ENCODE data around the gene CD24.

DNA sequence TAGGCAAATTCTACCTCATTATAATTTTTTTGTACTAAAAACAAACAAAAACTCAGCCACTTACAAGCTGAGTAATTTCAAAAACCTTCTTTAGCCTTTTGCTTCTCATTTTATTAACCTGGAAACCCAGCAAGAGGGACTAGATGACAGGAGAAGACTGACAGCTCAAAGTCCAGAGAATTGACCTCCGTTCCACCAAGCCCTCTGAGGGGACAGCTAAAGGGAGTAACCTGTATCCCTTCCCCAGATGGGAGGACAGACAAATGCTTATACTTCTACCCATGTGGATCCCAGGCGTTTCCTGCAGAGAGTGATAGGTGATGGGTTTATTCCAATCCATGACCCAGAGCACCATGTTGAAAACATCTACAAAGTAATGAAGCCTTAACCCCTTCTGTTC is 35.0 kb upstream of the CD24 start:
- TF ChIP-seq RAD21 (IDR thresholded peaks at IDR 0.05; ENCODE audit: insufficient read depth, low read depth, low read length) (no peak), POLR2A (IDR thresholded peaks at IDR 0.05; ENCODE audit: low read depth, low read length) (no peak), STAT1 (conservative IDR thresholded peaks at IDR 0.05) (no peak), CHD2 (IDR thresholded peaks at IDR 0.05; ENCODE audit: borderline replicate concordance, low read depth, low read length) (no peak), SP1 (IDR thresholded peaks at IDR 0.05; ENCODE audit: low read depth, low read length) (no peak), ZNF24 (IDR thresholded peaks at IDR 0.05) (no peak), WRNIP1 (IDR thresholded peaks at IDR 0.05; ENCODE audit: borderline replicate concordance, low read depth, low read length) (no peak), SMC3 (IDR thresholded peaks at IDR 0.05; ENCODE audit: borderline replicate concordance, low read length) (no peak)
- TF ChIP-seq, protein P1, sequence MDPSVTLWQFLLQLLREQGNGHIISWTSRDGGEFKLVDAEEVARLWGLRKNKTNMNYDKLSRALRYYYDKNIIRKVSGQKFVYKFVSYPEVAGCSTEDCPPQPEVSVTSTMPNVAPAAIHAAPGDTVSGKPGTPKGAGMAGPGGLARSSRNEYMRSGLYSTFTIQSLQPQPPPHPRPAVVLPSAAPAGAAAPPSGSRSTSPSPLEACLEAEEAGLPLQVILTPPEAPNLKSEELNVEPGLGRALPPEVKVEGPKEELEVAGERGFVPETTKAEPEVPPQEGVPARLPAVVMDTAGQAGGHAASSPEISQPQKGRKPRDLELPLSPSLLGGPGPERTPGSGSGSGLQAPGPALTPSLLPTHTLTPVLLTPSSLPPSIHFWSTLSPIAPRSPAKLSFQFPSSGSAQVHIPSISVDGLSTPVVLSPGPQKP (IDR thresholded peaks at IDR 0.05; ENCODE audit: low read depth, low read length): no peak
- TF ChIP-seq, protein P2, sequence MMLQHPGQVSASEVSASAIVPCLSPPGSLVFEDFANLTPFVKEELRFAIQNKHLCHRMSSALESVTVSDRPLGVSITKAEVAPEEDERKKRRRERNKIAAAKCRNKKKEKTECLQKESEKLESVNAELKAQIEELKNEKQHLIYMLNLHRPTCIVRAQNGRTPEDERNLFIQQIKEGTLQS (IDR thresholded peaks at IDR 0.05; ENCODE audit: borderline replicate concordance, extremely low read depth, low read depth, low read length): no peak
- TF ChIP-seq, protein P3, sequence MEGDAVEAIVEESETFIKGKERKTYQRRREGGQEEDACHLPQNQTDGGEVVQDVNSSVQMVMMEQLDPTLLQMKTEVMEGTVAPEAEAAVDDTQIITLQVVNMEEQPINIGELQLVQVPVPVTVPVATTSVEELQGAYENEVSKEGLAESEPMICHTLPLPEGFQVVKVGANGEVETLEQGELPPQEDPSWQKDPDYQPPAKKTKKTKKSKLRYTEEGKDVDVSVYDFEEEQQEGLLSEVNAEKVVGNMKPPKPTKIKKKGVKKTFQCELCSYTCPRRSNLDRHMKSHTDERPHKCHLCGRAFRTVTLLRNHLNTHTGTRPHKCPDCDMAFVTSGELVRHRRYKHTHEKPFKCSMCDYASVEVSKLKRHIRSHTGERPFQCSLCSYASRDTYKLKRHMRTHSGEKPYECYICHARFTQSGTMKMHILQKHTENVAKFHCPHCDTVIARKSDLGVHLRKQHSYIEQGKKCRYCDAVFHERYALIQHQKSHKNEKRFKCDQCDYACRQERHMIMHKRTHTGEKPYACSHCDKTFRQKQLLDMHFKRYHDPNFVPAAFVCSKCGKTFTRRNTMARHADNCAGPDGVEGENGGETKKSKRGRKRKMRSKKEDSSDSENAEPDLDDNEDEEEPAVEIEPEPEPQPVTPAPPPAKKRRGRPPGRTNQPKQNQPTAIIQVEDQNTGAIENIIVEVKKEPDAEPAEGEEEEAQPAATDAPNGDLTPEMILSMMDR (IDR thresholded peaks at IDR 0.05 in 2 of 3, conservative IDR thresholded peaks at IDR 0.05 in 1 of 3; ENCODE audit: control insufficient read depth in 2 of 3, extremely low read depth in 1 of 3, insufficient read depth in 1 of 3, low read depth in 3 of 3, low read length in 3 of 3): no peak
- TF ChIP-seq, protein P4, sequence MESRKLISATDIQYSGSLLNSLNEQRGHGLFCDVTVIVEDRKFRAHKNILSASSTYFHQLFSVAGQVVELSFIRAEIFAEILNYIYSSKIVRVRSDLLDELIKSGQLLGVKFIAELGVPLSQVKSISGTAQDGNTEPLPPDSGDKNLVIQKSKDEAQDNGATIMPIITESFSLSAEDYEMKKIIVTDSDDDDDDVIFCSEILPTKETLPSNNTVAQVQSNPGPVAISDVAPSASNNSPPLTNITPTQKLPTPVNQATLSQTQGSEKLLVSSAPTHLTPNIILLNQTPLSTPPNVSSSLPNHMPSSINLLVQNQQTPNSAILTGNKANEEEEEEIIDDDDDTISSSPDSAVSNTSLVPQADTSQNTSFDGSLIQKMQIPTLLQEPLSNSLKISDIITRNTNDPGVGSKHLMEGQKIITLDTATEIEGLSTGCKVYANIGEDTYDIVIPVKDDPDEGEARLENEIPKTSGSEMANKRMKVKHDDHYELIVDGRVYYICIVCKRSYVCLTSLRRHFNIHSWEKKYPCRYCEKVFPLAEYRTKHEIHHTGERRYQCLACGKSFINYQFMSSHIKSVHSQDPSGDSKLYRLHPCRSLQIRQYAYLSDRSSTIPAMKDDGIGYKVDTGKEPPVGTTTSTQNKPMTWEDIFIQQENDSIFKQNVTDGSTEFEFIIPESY (IDR thresholded peaks at IDR 0.05): no peak
